Measurements from ENCODE around the gene CPB1.

CPB1 gene

DNA sequence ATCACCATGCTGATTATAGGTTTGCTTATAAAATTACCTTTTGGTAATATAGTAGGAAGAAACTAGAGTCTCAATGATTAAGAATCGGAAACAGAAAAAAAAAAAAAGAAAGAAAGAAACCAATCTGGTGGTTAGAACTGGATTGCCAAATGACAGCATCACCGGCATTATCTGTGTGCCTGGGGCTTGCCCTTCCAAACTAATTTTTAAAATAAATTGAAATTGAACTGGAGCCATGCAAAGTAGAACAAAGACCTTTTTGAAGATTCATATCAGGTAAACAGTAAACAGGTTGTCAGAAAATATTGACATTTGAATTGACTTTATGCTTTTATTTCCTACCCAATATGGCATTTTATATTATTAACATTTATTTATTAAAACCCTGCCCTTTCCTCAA is 11.2 kb upstream of the CPB1 start:
- no peak for DNase-seq (ENCODE audit: low read depth)
- no peak overlapping the region for H3K4me3 ChIP-seq (replicated peaks; ENCODE audit: low read depth, low read length)
- TF ChIP-seq, protein P1, sequence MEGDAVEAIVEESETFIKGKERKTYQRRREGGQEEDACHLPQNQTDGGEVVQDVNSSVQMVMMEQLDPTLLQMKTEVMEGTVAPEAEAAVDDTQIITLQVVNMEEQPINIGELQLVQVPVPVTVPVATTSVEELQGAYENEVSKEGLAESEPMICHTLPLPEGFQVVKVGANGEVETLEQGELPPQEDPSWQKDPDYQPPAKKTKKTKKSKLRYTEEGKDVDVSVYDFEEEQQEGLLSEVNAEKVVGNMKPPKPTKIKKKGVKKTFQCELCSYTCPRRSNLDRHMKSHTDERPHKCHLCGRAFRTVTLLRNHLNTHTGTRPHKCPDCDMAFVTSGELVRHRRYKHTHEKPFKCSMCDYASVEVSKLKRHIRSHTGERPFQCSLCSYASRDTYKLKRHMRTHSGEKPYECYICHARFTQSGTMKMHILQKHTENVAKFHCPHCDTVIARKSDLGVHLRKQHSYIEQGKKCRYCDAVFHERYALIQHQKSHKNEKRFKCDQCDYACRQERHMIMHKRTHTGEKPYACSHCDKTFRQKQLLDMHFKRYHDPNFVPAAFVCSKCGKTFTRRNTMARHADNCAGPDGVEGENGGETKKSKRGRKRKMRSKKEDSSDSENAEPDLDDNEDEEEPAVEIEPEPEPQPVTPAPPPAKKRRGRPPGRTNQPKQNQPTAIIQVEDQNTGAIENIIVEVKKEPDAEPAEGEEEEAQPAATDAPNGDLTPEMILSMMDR (IDR thresholded peaks at IDR 0.05; ENCODE audit: low read length, missing control alignments) = no peak

DNA sequence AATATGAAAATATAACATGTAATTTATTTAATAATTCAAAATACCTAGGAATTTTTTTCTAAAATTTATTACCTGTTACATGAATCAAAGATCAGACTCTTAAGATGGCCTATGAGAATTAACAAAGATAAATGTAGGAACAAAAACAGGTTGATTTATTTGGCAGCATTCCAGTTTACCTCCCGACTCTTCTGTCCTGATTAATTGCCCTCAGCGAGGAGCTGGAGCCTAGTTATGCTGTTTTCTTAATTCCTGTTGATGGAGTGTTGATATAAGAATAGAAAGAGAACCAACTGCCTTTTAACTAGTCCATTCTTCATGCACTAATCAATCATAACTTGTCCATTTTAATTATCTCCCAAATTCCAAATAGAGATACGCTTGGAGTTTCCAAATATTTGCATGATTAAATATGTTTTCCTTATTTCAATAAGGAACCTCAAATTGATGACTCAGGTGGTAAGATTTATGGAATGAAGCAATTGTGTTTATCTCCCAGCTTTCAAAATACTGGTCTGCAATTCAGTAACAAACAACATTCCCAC is 10.6 kb upstream of the CPB1 start:
- TF ChIP-seq, protein P1 (IDR thresholded peaks at IDR 0.05; ENCODE audit: low read length, missing control alignments) = no peak
- H3K4me3 ChIP-seq (replicated peaks; ENCODE audit: low read depth, low read length) = no peak overlapping the region
- DNase-seq (ENCODE audit: low read depth) = no peak

DNA sequence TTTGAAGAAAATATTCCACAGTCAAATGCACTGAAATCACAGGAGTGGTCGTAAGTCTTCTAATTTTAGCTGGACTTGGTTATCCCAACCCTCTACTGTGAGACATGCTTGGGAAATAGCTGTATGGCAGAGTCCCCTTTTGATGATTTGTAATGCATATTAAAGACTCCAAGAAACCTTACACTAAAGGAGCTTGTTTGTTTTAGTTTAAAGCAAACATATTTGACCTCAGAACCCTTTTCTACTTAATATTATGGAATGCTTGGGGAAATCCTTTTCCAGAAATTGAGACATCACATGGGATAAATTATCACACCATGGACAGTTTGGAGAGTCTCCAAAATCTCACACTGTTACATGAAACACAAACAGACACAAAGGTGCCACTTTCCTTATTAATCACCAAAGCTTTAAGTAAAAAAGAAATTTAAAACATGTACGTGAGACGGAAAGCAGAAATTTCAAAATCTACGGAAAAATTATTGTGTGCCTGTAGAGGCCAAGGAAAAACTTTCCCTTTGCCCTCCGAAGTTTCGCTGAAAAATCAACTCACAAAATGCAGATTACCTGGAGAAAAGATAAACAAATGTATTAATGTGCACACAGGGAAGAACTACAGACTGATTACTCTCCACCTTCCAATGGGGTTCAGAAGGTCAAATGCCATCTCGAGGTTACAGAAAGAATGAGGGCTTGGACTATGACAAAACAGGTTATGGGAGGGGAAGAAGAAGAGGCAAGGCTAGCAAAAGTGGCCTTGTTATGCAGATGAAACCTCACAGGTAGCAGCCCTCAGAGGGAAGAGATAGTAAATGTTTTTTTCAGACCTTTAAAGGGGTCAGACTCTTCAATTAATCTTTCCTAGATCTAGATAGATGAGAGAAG is 7.0 kb upstream of the CPB1 start:
- DNase-seq (ENCODE audit: low read depth) = no peak
- H3K4me3 ChIP-seq (replicated peaks; ENCODE audit: low read depth, low read length) = no peak overlapping the region
- TF ChIP-seq, protein P1 (IDR thresholded peaks at IDR 0.05; ENCODE audit: low read length, missing control alignments) = no peak

DNA sequence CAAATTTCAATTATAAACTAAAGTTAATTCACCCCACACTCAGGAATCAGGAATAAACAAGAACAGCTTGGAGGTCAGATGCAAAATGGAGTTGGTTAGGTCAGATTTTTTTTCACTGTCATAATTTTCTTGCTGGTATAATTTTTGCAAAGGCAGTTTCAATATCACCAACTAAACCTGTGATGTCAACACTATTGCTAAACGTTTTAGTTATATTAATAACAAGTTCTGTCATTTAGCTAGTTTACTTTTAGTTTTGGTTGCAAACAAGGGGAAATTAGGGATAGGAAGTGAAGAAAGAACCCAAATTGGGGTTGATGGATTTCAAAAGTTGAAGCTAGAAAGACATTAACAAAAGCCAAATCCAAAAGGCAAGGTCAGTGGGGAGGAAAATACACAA is 4.6 kb upstream of the CPB1 start:
- H3K4me3 ChIP-seq (replicated peaks; ENCODE audit: low read depth, low read length) = no peak overlapping the region
- no peak for DNase-seq (ENCODE audit: low read depth)
- TF ChIP-seq, protein P1 (IDR thresholded peaks at IDR 0.05; ENCODE audit: low read length, missing control alignments) = no peak

DNA sequence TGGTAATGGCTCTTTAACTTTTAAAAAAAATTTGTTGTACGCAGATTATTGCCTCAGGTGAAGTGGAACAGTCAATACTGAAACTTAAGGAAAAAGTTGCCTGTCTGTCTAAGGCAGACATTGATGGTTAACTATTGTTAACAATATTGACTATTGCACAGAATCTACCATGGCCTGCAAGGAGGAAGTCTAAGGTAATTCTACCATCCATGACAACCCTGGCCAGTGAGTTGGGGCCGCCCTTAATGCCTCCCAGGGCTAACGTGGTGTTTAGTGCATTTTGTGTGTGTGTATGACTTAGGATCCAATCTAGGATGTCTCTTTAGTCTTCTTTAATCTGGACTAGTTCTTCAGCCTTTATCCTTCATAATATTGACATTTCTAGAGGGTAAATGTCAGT is 2.1 kb upstream of the CPB1 start:
- DNase-seq (ENCODE audit: low read depth) = no peak
- TF ChIP-seq, protein P1 (IDR thresholded peaks at IDR 0.05; ENCODE audit: low read length, missing control alignments) = no peak
- H3K4me3 ChIP-seq (replicated peaks; ENCODE audit: low read depth, low read length) = no peak overlapping the region

DNA sequence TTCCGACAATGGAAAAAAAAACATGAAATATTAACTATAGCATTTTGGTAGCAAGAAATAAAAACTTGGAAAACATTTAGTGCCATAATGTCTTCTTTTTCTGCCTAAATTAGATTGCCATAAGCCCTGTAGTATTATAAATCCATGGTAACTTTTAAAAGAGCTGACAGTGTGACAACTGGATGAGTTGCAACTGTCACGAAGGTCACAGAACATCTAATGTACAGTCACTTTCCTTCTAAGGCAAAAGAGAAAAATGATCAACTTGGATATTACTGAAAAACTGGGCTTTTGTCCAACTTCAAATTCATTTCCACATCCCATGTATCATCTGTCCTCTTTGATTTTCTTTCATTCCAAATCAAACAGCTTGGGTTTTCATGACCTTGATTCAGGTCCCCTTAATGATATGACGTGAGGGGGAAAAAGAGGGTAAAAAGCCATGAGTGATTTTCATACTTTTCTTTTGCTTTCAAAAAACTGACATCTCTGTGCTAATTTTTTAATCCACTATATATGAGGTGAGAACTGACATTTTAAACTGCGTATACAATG is 602 bp downstream of the CPB1 start:
- TF ChIP-seq, protein P1 (IDR thresholded peaks at IDR 0.05; ENCODE audit: low read length, missing control alignments) = no peak
- DNase-seq (ENCODE audit: low read depth) = peak; percentile 2
- no peak overlapping the region for H3K4me3 ChIP-seq (replicated peaks; ENCODE audit: low read depth, low read length)
